ENCODE data around the gene NAPEPLD.
"Not testable (repeated sequence)": the region's sequence is repeated elsewhere in the genome, so short reads cannot be mapped to it uniquely, and the experiment has no call there.

The NAPEPLD gene

GRCh38 chr7:103114576-103115008 is 34.3 kb downstream of the NAPEPLD start:
- DNase-seq (ENCODE audit: insufficient read length, low spot score) (no peak), FAIRE-seq (no peak)
- no peak for TF ChIP-seq POLR2A (IDR thresholded peaks at IDR 0.05; ENCODE audit: low read depth, low read length)

GRCh38 chr7:103113164-103113563 is 35.7 kb downstream of the NAPEPLD start:
- TF ChIP-seq POLR2A (IDR thresholded peaks at IDR 0.05; ENCODE audit: low read depth, low read length) = no peak
- DNase-seq (ENCODE audit: insufficient read length, low spot score) = peak; percentile 49
- peak; percentile 87 for FAIRE-seq

- not testable (repeated sequence) for DNase-seq (ENCODE audit: insufficient read length, low spot score); FAIRE-seq
Measured at GRCh38 chr7:103106703-103107070, 42.2 kb downstream of the NAPEPLD start.

- FAIRE-seq (no peak), DNase-seq (ENCODE audit: insufficient read length, low spot score) (no peak)
- TF ChIP-seq POLR2A (IDR thresholded peaks at IDR 0.05; ENCODE audit: low read depth, low read length) = no peak
Measured at GRCh38 chr7:103106005-103106702, 42.7 kb downstream of the NAPEPLD start.

GRCh38 chr7:103101543-103101942 is 47.4 kb downstream of the NAPEPLD start:
- TF ChIP-seq POLR2A (IDR thresholded peaks at IDR 0.05; ENCODE audit: low read depth, low read length) = no peak
- DNase-seq (ENCODE audit: insufficient read length, low spot score) = no peak
- FAIRE-seq = no peak

GRCh38 chr7:103100348-103100747 is 48.6 kb downstream of the NAPEPLD start:
- DNase-seq (ENCODE audit: insufficient read length, low spot score) = no peak
- FAIRE-seq = no peak
- TF ChIP-seq POLR2A (IDR thresholded peaks at IDR 0.05; ENCODE audit: low read depth, low read length) = no peak

- DNase-seq (ENCODE audit: insufficient read length, low spot score) (no peak), FAIRE-seq (no peak)
- no peak for TF ChIP-seq POLR2A (IDR thresholded peaks at IDR 0.05; ENCODE audit: low read depth, low read length)
Measured at GRCh38 chr7:103097041-103097440, 51.9 kb downstream of the NAPEPLD start.

- not testable (repeated sequence) for FAIRE-seq; DNase-seq (ENCODE audit: insufficient read length, low spot score)
Measured at GRCh38 chr7:103095558-103095957, 53.3 kb downstream of the NAPEPLD start.

GRCh38 chr7:103094102-103094501 is 54.8 kb downstream of the NAPEPLD start:
- FAIRE-seq (no peak), DNase-seq (ENCODE audit: insufficient read length, low spot score) (no peak)
- TF ChIP-seq POLR2A (IDR thresholded peaks at IDR 0.05; ENCODE audit: low read depth, low read length) = no peak

GRCh38 chr7:103093429-103093828 is 55.5 kb downstream of the NAPEPLD start:
- FAIRE-seq (no peak), DNase-seq (ENCODE audit: insufficient read length, low spot score) (no peak)
- TF ChIP-seq POLR2A (IDR thresholded peaks at IDR 0.05; ENCODE audit: low read depth, low read length) = no peak

- not testable (repeated sequence) for DNase-seq (ENCODE audit: insufficient read length, low spot score); FAIRE-seq
Measured at GRCh38 chr7:103092321-103092720, 56.6 kb downstream of the NAPEPLD start.

GRCh38 chr7:103083210-103083609 is 65.7 kb downstream of the NAPEPLD start:
- FAIRE-seq (no peak), DNase-seq (ENCODE audit: insufficient read length, low spot score) (no peak)
- TF ChIP-seq POLR2A (IDR thresholded peaks at IDR 0.05; ENCODE audit: low read depth, low read length) = no peak

GRCh38 chr7:103082497-103082896 is 66.4 kb downstream of the NAPEPLD start:
- no peak for DNase-seq (ENCODE audit: insufficient read length, low spot score)
- FAIRE-seq = no peak
- no peak for TF ChIP-seq POLR2A (IDR thresholded peaks at IDR 0.05; ENCODE audit: low read depth, low read length)

GRCh38 chr7:103080923-103081322 is 68.0 kb downstream of the NAPEPLD start:
- DNase-seq (ENCODE audit: insufficient read length, low spot score) (no peak), FAIRE-seq (no peak)
- TF ChIP-seq POLR2A (IDR thresholded peaks at IDR 0.05; ENCODE audit: low read depth, low read length) = no peak

- FAIRE-seq = no peak
- no peak for TF ChIP-seq POLR2A (IDR thresholded peaks at IDR 0.05; ENCODE audit: low read depth, low read length)
- no peak for DNase-seq (ENCODE audit: insufficient read length, low spot score)
Measured at GRCh38 chr7:103079836-103080235, 69.1 kb downstream of the NAPEPLD start.

GRCh38 chr7:103078226-103078625 is 70.7 kb downstream of the NAPEPLD start:
- not testable (repeated sequence) for DNase-seq (ENCODE audit: insufficient read length, low spot score); FAIRE-seq

Data from H54 (cell line).